Central memory CD8-positive, alpha-beta T cell (primary cell): ENCODE data around the gene CDX2.
"Not testable (repeated sequence)": the region's sequence is repeated elsewhere in the genome, so short reads cannot be mapped to it uniquely, and the experiment has no call there.

Experiments
- ATAC-seq: fragments of 150-1000 bp; cut with Tn5 transposase; replicated peaks from 2 replicates; pipeline ENCODE4 v1.10.0; 2022; ENCODE audit warnings: mild to moderate bottlenecking, moderate FRiP score, moderate number of reproducible peaks; ENCODE audit not compliant: poor library complexity, severe bottlenecking; ENCODE audit errors: extremely low read depth
- DNase-seq, 2 donors: peaks; one replicate each; pipeline ENCODE4 v3.0.0; 2021; ENCODE audit warnings: low spot score in 2 of 2
- H3K27ac Mint-ChIP-seq: one replicate; pipeline ENCODE4 v1.8.0; 2022; ENCODE audit warnings: low read depth, mild to moderate bottlenecking, moderate library complexity, mixed read lengths
- H3K27me3 Mint-ChIP-seq: one replicate; pipeline ENCODE4 v1.8.0; 2022; ENCODE audit warnings: mixed read lengths
- H3K36me3 Mint-ChIP-seq: one replicate; pipeline ENCODE4 v1.8.0; 2022; ENCODE audit warnings: mild to moderate bottlenecking, moderate library complexity, mixed read lengths; ENCODE audit not compliant: insufficient read depth
- H3K4me1 Mint-ChIP-seq: one replicate; pipeline ENCODE4 v1.8.0; 2022; ENCODE audit warnings: mixed read lengths
- H3K4me3 Mint-ChIP-seq: one replicate; pipeline ENCODE4 v1.8.0; 2022; ENCODE audit warnings: mild to moderate bottlenecking, moderate library complexity, mixed read lengths
- H3K9me3 Mint-ChIP-seq: one replicate; pipeline ENCODE4 v1.8.0; 2022; ENCODE audit warnings: mixed read lengths

The CDX2 gene

GRCh38 chr13:27966641-27967202 lies 2.4 kb downstream of the CDX2 start:
- DNase-seq (no peak), ATAC-seq (no peak)
- Mint-ChIP-seq H3K27me3 (peaks cover 95% of the 10 kb centered on the region), H3K4me1 (peaks cover 8% of the 10 kb centered on the region), H3K36me3 (peaks cover 2% of the 10 kb centered on the region), H3K9me3 (no peaks in the 10 kb centered on the region), H3K27ac (no peak overlapping the region), H3K4me3 (no peak overlapping the region)

GRCh38 chr13:27965740-27966640 lies 3.1 kb downstream of the CDX2 start:
- no peak for DNase-seq
- Mint-ChIP-seq H3K4me3 (no peak overlapping the region), H3K27ac (no peak overlapping the region), H3K36me3 (peaks cover 2% of the 10 kb centered on the region), H3K9me3 (no peaks in the 10 kb centered on the region), H3K4me1 (peaks cover 8% of the 10 kb centered on the region), H3K27me3 (peaks cover 95% of the 10 kb centered on the region)
- no peak for ATAC-seq

GRCh38 chr13:27965343-27965739 lies 3.8 kb downstream of the CDX2 start:
- DNase-seq (no peak), ATAC-seq (no peak)
- Mint-ChIP-seq H3K27me3 (peaks cover 91% of the 10 kb centered on the region), H3K4me1 (peaks cover 8% of the 10 kb centered on the region), H3K36me3 (peaks cover 2% of the 10 kb centered on the region), H3K27ac (no peak overlapping the region), H3K9me3 (no peaks in the 10 kb centered on the region), H3K4me3 (no peak overlapping the region)

- Mint-ChIP-seq H3K4me1 (peaks cover 8% of the 10 kb centered on the region), H3K4me3 (no peak overlapping the region), H3K27me3 (peaks cover 91% of the 10 kb centered on the region), H3K36me3 (peaks cover 2% of the 10 kb centered on the region), H3K27ac (no peak overlapping the region), H3K9me3 (no peaks in the 10 kb centered on the region)
- no peak for DNase-seq
- no peak for ATAC-seq
Observed at GRCh38 chr13:27964741-27965323, 4.3 kb downstream of the CDX2 start.

GRCh38 chr13:27964206-27964605 lies 4.9 kb downstream of the CDX2 start:
- not testable (repeated sequence) for DNase-seq, H3K9me3 Mint-ChIP-seq, ATAC-seq, H3K4me1 Mint-ChIP-seq, H3K36me3 Mint-ChIP-seq, H3K4me3 Mint-ChIP-seq, H3K27ac Mint-ChIP-seq
- peaks cover 91% of the 10 kb centered on the region for H3K27me3 Mint-ChIP-seq

- no peak overlapping the region for H3K4me3 Mint-ChIP-seq
- H3K27ac Mint-ChIP-seq = no peak overlapping the region
- H3K4me1 Mint-ChIP-seq = peaks cover 8% of the 10 kb centered on the region
- no peaks in the 10 kb centered on the region for H3K9me3 Mint-ChIP-seq
- DNase-seq = no peak
- ATAC-seq = no peak
- H3K36me3 Mint-ChIP-seq = peaks cover 2% of the 10 kb centered on the region
- H3K27me3 Mint-ChIP-seq = peaks cover 93% of the 10 kb centered on the region
Observed at GRCh38 chr13:27963491-27963890, 5.6 kb downstream of the CDX2 start.

- Mint-ChIP-seq H3K36me3 (peaks cover under 1% of the 10 kb centered on the region), H3K4me3 (no peak overlapping the region), H3K9me3 (no peaks in the 10 kb centered on the region), H3K27me3 (peaks cover 94% of the 10 kb centered on the region), H3K4me1 (peaks cover 6% of the 10 kb centered on the region), H3K27ac (no peak overlapping the region)
- no peak for DNase-seq
- no peak for ATAC-seq
Observed at GRCh38 chr13:27962982-27963381, 6.1 kb downstream of the CDX2 start.

- H3K4me1 Mint-ChIP-seq = no peaks in the 10 kb centered on the region
- H3K4me3 Mint-ChIP-seq = no peak overlapping the region
- ATAC-seq (no peak), DNase-seq (no peak)
- H3K9me3 Mint-ChIP-seq = no peaks in the 10 kb centered on the region
- H3K27me3 Mint-ChIP-seq = peaks cover 94% of the 10 kb centered on the region
- no peaks in the 10 kb centered on the region for H3K36me3 Mint-ChIP-seq
- H3K27ac Mint-ChIP-seq = no peak overlapping the region
Observed at GRCh38 chr13:27962128-27962841, 6.8 kb downstream of the CDX2 start.

- Mint-ChIP-seq H3K4me3 (no peak overlapping the region), H3K27ac (no peak overlapping the region), H3K4me1 (no peaks in the 10 kb centered on the region), H3K36me3 (no peaks in the 10 kb centered on the region), H3K27me3 (peaks cover 93% of the 10 kb centered on the region), H3K9me3 (no peaks in the 10 kb centered on the region)
- DNase-seq = no peak
- ATAC-seq = no peak
Observed at GRCh38 chr13:27961227-27962085, 7.7 kb downstream of the CDX2 start.

GRCh38 chr13:27960362-27961226 lies 8.5 kb downstream of the CDX2 start:
- no peak for ATAC-seq
- Mint-ChIP-seq H3K4me3 (peak overlapping the region; percentile 20), H3K36me3 (no peaks in the 10 kb centered on the region), H3K9me3 (no peaks in the 10 kb centered on the region), H3K4me1 (no peaks in the 10 kb centered on the region), H3K27me3 (peaks cover 93% of the 10 kb centered on the region), H3K27ac (no peak overlapping the region)
- no peak for DNase-seq

- H3K36me3 Mint-ChIP-seq = no peaks in the 10 kb centered on the region
- H3K27me3 Mint-ChIP-seq = peaks cover 93% of the 10 kb centered on the region
- H3K27ac Mint-ChIP-seq = no peak overlapping the region
- DNase-seq (no peak), ATAC-seq (no peak)
- no peaks in the 10 kb centered on the region for H3K9me3 Mint-ChIP-seq
- H3K4me3 Mint-ChIP-seq = peak overlapping the region; percentile 20
- H3K4me1 Mint-ChIP-seq = no peaks in the 10 kb centered on the region
Observed at GRCh38 chr13:27959976-27960361, 9.1 kb downstream of the CDX2 start.
